ENCODE measurements around the gene ARL8B. TPM values are rescaled to one million over a fixed set of nuclear protein-coding genes. Genes with fewer than 3 reads are reported as not detected.

Gene ARL8B
- total RNA-seq, 1 experiment from 2014 or later = 51.8 TPM

- Histone ChIP-seq H3K27me3 (ENCODE audit: control insufficient read depth, insufficient read depth, low read length) (no peaks in the 10 kb centered on the region), H3K36me3 (ENCODE audit: control insufficient read depth, insufficient read depth, low read length) (no peaks in the 10 kb centered on the region; the same call in 1 of the 2 replicates), H3K27ac (ENCODE audit: low read length) (no peak overlapping the region), H3K4me1 (ENCODE audit: control insufficient read depth, insufficient read depth, low read length) (peaks cover 6% of the 10 kb centered on the region; the same call in 1 of the 2 replicates), H3K4me3 (ENCODE audit: low read depth in 2 of 2, low read length in 2 of 2) (no peak overlapping the region), H3K9me3 (ENCODE audit: control insufficient read depth, insufficient read depth, low read depth, low read length) (no peaks in the 10 kb centered on the region)
- no peak for TF ChIP-seq SIN3A (IDR thresholded peaks at IDR 0.05; ENCODE audit: borderline replicate concordance, insufficient read depth, low read depth, low read length)
- intact Hi-C loops (cut with micrococcal nuclease; ENCODE audit: unreplicated experiment) (loop anchor here (10.0 kb wide), 1 partner anchor 56 kb away; the partner anchor contains the start of gene EDEM1), in situ Hi-C loops (cut with HindIII; ENCODE audit: low pct_unique_long_range_greater_than_20kb, low sequenced_read_pairs) (no loop called here)
- no TSS peak for BruUV-seq (replicated peaks)
- DNase-seq (ENCODE audit: low read depth, low spot score) (no peak), ATAC-seq (no peak)
- ChIA-PET CTCF (no interaction called here), POLR2A (no interaction called here)
Observed at GRCh38 chr3:5128849-5129248, 6.8 kb downstream of the ARL8B start.

DNA sequence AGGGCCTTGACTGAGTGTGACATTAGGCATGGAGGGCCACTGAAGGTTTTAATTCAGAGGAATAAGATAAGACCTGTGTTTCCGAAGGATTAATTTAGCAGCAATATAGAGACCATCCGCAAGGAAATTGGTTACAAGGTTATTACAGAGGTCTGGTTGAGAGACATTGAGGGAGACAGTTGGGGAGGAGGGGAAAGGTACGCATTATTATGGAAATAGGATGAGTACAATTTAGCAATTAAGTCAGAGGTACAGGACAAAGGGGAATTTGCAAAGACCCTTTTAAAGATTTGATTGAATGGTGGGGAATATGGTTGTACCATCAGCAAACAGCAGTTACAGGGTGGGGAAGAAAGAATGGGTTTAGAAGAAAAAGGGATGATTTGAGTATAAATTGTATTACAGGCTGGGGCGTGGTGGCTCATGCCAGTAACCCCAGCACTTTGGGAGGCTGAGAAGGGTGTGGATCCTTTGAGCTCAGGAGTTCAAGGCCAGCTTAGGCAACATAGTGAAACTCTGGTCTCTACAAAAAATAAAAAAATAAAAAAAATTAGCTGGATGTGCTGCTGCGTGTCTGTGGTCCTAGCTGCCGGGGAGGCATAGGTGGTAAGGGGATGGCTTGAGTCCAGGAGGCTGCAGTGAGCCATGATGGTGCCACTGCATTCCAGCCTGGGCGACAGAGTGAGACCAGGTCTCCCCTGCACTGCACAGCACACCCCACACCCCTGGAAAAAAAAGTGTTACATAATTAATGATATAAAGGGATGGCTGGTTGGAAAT, 11.3 kb downstream of the ARL8B start:
- Histone ChIP-seq H3K27me3 (ENCODE audit: control insufficient read depth, insufficient read depth, low read length) (no peaks in the 10 kb centered on the region), H3K9me3 (ENCODE audit: control insufficient read depth, insufficient read depth, low read depth, low read length) (no peaks in the 10 kb centered on the region), H3K4me3 (ENCODE audit: low read depth in 2 of 2, low read length in 2 of 2) (no peak overlapping the region), H3K4me1 (ENCODE audit: control insufficient read depth, insufficient read depth, low read length) (peaks cover 11% of the 10 kb centered on the region), H3K27ac (ENCODE audit: low read length) (no peak overlapping the region), H3K36me3 (ENCODE audit: control insufficient read depth, insufficient read depth, low read length) (no peaks in the 10 kb centered on the region)
- TF ChIP-seq, protein P1, sequence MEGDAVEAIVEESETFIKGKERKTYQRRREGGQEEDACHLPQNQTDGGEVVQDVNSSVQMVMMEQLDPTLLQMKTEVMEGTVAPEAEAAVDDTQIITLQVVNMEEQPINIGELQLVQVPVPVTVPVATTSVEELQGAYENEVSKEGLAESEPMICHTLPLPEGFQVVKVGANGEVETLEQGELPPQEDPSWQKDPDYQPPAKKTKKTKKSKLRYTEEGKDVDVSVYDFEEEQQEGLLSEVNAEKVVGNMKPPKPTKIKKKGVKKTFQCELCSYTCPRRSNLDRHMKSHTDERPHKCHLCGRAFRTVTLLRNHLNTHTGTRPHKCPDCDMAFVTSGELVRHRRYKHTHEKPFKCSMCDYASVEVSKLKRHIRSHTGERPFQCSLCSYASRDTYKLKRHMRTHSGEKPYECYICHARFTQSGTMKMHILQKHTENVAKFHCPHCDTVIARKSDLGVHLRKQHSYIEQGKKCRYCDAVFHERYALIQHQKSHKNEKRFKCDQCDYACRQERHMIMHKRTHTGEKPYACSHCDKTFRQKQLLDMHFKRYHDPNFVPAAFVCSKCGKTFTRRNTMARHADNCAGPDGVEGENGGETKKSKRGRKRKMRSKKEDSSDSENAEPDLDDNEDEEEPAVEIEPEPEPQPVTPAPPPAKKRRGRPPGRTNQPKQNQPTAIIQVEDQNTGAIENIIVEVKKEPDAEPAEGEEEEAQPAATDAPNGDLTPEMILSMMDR (IDR thresholded peaks at IDR 0.05) = no peak
- TF ChIP-seq REST (IDR thresholded peaks at IDR 0.05; ENCODE audit: insufficient read depth in 1 of 2, low read depth in 2 of 2, low read length in 1 of 2) (no peak), SIN3A (IDR thresholded peaks at IDR 0.05; ENCODE audit: borderline replicate concordance, insufficient read depth, low read depth, low read length) (no peak), POLR2AphosphoS5 (IDR thresholded peaks at IDR 0.05; ENCODE audit: low read depth, low read length) (no peak), TCF7L2 (IDR thresholded peaks at IDR 0.05; ENCODE audit: low read depth, low read length) (no peak)
- ATAC-seq (no peak), DNase-seq (ENCODE audit: low read depth, low spot score) (no peak)
- in situ Hi-C loops (cut with HindIII; ENCODE audit: low pct_unique_long_range_greater_than_20kb, low sequenced_read_pairs) (no loop called here), intact Hi-C loops (cut with micrococcal nuclease; ENCODE audit: unreplicated experiment) (no loop called here)
- BruUV-seq (replicated peaks) = no TSS peak
- CTCF ChIA-PET = interaction anchor here (0.6 kb wide), 1 partner anchor 26 kb away, joined by 3 read pairs; no protein-coding TSS in a partner anchor
- POLR2A ChIA-PET = no interaction called here

DNA sequence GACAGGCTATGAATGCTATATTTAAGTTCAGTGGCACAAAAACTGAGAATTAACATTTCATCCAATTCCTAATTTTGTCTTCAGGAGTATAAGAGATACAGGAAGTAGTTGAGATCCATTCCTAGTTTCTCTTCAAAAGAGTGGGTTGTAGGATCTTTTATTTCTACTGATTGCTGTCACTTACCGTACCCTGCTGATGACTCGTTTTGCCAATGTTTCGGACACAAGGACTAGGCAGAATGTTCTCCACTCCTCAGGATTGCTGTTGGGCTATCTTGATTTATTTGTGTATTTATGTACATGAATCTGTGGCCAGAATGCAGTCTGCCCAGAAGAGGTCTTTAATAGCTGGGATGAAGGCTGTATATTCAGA, 11.9 kb downstream of the ARL8B start:
- CTCF ChIA-PET = no interaction called here
- DNase-seq (ENCODE audit: low read depth, low spot score) (no peak), ATAC-seq (no peak)
- BruUV-seq (replicated peaks) = no TSS peak
- POLR2A ChIA-PET = no interaction called here
- intact Hi-C loops (cut with micrococcal nuclease; ENCODE audit: unreplicated experiment) (no loop called here), in situ Hi-C loops (cut with HindIII; ENCODE audit: low pct_unique_long_range_greater_than_20kb, low sequenced_read_pairs) (no loop called here)
- no peaks in the 10 kb centered on the region for H3K36me3 ChIP-seq (ENCODE audit: control insufficient read depth, insufficient read depth, low read length)
- no peak overlapping the region for H3K4me3 ChIP-seq (ENCODE audit: low read depth in 2 of 2, low read length in 2 of 2)
- H3K27me3 ChIP-seq (ENCODE audit: control insufficient read depth, insufficient read depth, low read length) = no peaks in the 10 kb centered on the region
- no peaks in the 10 kb centered on the region for H3K9me3 ChIP-seq (ENCODE audit: control insufficient read depth, insufficient read depth, low read depth, low read length)
- no peak for TF ChIP-seq TCF7L2 (IDR thresholded peaks at IDR 0.05; ENCODE audit: low read depth, low read length)
- TF ChIP-seq, protein P1 (IDR thresholded peaks at IDR 0.05) = no peak
- TF ChIP-seq POLR2AphosphoS5 (IDR thresholded peaks at IDR 0.05; ENCODE audit: low read depth, low read length) = no peak
- no peak for TF ChIP-seq REST (IDR thresholded peaks at IDR 0.05; ENCODE audit: insufficient read depth in 1 of 2, low read depth in 2 of 2, low read length in 1 of 2)
- TF ChIP-seq SIN3A (IDR thresholded peaks at IDR 0.05; ENCODE audit: borderline replicate concordance, insufficient read depth, low read depth, low read length) = no peak
- H3K4me1 ChIP-seq (ENCODE audit: control insufficient read depth, insufficient read depth, low read length) = peaks cover 17% of the 10 kb centered on the region
- no peak overlapping the region for H3K27ac ChIP-seq (ENCODE audit: low read length)
